Heart left ventricle (tissue), 16 donors: ENCODE results near the gene AKAP6. TPM values are rescaled to one million over a fixed set of nuclear protein-coding genes. Genes with fewer than 3 reads are reported as not detected.
A peak's percentile ranks its signal among the peaks of the same experiment; 100 is the strongest.

ENCODE experiments used
- ATAC-seq, 4 donors: fragments of 200-7000 bp; cut with Tn5 transposase; one replicate each; pipeline ENCODE4 v1.9.1; 2020 to 2022; ENCODE audit warnings: moderate library complexity in 4 of 4, mild to moderate bottlenecking in 3 of 4, moderate number of reproducible peaks in 1 of 4
- DNase-seq, 5 donors: peaks; one replicate each; pipeline ENCODE4 v3.0.0-alpha.2; 2020
- H3K27ac ChIP-seq, 12 donors: fragments of 200-600 bp; sonication (generic) in 4 of 12; one replicate each; pipeline versions ENCODE4 v1.5.0 to v1.8.0; 2016 to 2022; ENCODE audit warnings: mild to moderate bottlenecking in 2 of 12
- H3K27me3 ChIP-seq, 9 donors: fragments of 200-600 bp; sonication (generic) in 2 of 9; one replicate each; pipeline versions ENCODE4 v1.5.1 to v1.8.0; 2016 to 2022; ENCODE audit warnings: mild to moderate bottlenecking in 3 of 9
- H3K36me3 ChIP-seq, 9 donors: fragments of 200-600 bp; sonication (generic) in 2 of 9; one replicate each; pipeline versions ENCODE4 v1.5.0 to v1.8.0; 2018 to 2022; ENCODE audit warnings: mild to moderate bottlenecking in 2 of 9
- H3K4me1 ChIP-seq, 12 donors: fragments of 200-600 bp; sonication (generic) in 4 of 12; one replicate each; pipeline versions ENCODE4 v1.5.0 to v1.8.0; 2016 to 2022; ENCODE audit warnings: mild to moderate bottlenecking in 3 of 12
- H3K4me3 ChIP-seq, 12 donors: fragments of 200-600 bp; sonication (generic) in 4 of 12; one replicate each; pipeline versions ENCODE4 v1.5.0 to v1.8.0; 2017 to 2022; ENCODE audit warnings: mild to moderate bottlenecking in 9 of 12, moderate library complexity in 4 of 12
- H3K9me3 ChIP-seq, 12 donors: fragments of 200-600 bp; sonication (generic) in 4 of 12; one replicate each; pipeline versions ENCODE4 v1.5.0 to v1.8.0; 2016 to 2022; ENCODE audit warnings: mild to moderate bottlenecking in 1 of 12
- POLR2A ChIP-seq, 2 donors: fragments of 450-650 bp; IDR thresholded peaks; one replicate each; pipeline ENCODE4 v1.6.1; 2017; ENCODE audit warnings: antibody characterized with exemption in 2 of 2, mild to moderate bottlenecking in 2 of 2, moderate library complexity in 2 of 2
- WGBS, 4 donors: extraction: QIAGEN DNeasy Blood & Tissue Kit in 2 of 4; methylation state at CpG; one replicate each; pipeline versions ENCODE4 v1.1.5 to v1.1.7; 2013 to 2018; 5-methylcytosine and 5-hydroxymethylcytosine counted together
- intact Hi-C, 10 donors: fragments of 100-400 bp; cut with DNase I; formaldehyde crosslinking; loops; one replicate each; pipeline versions ENCODE4 v1.11.1 to v1.14.2; 2022
- polyA plus RNA-seq, 2 donors: library from polyadenylated mRNA; stranded (reverse); fragments of 200-250 nt; gene quantifications; one replicate each; pipeline ENCODE4 v1.2.3, GENCODE V29; 2013
- total RNA-seq, 9 donors: library from RNA; depleted of rRNA in 2 of 9; stranded (reverse); fragments of >200 nt in 2 of 9; fragmentation: NEBNext Ultra II Directional in 3 of 9; extraction: Animal tissue kit (Norgen Biotek cat#: 25700) in 3 of 9; gene quantifications; one replicate each; pipeline versions ENCODE4 v1.1.0 to v1.2.4, GENCODE V29; 2016 to 2023
- TF ChIP-seq, protein P1 (sequence below), 12 donors: fragments of 200-600 bp; sonication (generic) in 4 of 12; IDR thresholded peaks; one replicate each; pipeline versions ENCODE4 v1.5.0 to v1.8.0; 2018 to 2022; ENCODE audit warnings: antibody characterized with exemption in 12 of 12, mild to moderate bottlenecking in 5 of 12
- donor health status: ischemic (EF 13 %, LVEDD 7.1; RV severe dilation, severe dysfunction).
- donor health status: healthy with polysubstance abuse.
- donor health status: DM: no; HTN: yes; CAD: no.
- donor health status: DM: no; HTN: no; CAD: no.
- donor health status: ischemic (EF 25% LVEDD 6.9; RV normal size, moderate dysfunction).
- donor health status: ischemic (EF 25% LVEDD 5.7; RV mildly dilated, moderate dysfunction).
- donor health status: healthy.
- donor health status: DM: yes; HTN: yes; CAD: no.
- donor health status: ischemic (EF 35%, LVEDD 5.7; RV mildly dilated, moderate dysfunction).
- donor health status: nonischemic (EF 11% LVEDD 7.7; RV severe dilation, severe dysfunction).
- donor health status: DM: yes; HTN: yes; CAD: no.
- donor health status: PGD.
- donor health status: ischemic (EF 29% LVEDD 5.4; RV normal size, mild dysfunction).
- donor health status: nonischemic (EF 23%, LVEDD 6.1; RV moderate dilation, normal function).

Gene AKAP6
- total and polyA plus RNA-seq, 11 donors: 20.4 to 303 (median 206) TPM

DNA sequence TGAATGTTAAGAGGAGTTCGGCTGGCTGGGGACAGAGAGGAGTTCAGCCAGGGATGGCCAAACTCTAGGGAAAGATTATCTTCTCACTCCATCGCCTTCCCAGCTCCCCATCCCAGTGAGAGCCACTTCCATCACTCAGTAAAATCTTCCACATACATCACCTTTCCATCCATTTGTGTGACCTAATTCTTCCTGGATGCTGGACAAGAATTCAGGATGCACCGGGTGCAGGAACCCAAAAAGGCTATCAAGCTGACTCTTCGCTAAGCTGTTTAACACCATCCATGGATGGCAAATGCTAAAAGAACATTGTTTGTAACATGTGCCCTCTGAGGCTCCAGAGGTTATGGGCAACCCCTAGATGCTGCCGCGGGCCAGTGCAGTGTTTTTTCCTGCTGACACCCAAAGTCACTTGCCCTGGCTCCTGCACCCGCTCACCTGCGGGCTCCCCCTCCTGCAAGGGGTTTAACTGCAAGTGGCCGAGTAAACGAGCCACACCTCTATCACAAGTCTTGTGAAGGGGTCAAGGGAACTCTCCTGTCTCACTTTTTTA is 393.6 kb downstream of the AKAP6 start:
- intact Hi-C loops: loop anchor here in 1 of 10 donors (10.0 kb wide), 1 partner anchor 1072 kb away; no protein-coding TSS in a partner anchor
- Histone ChIP-seq H3K4me3 (no peak overlapping the region), H3K27ac (peak overlapping the region in 4 of 12 donors; percentile 1 to 32 (median 19)), H3K4me1 (peaks cover 0 to 50% (median 13%) of the 10 kb centered on the region in 12 donors), H3K27me3 (no peaks in the 10 kb centered on the region), H3K36me3 (no peaks in the 10 kb centered on the region), H3K9me3 (no peaks in the 10 kb centered on the region)
- ATAC-seq: peak; percentile 22 to 59 (median 32)
- no peak for DNase-seq
- 69 to 76% (median 74%) methylated on average over 10 of the region's 10 CpGs for WGBS, 4 donors
- TF ChIP-seq POLR2A (IDR thresholded peaks at IDR 0.05): no peak
- TF ChIP-seq, protein P1, sequence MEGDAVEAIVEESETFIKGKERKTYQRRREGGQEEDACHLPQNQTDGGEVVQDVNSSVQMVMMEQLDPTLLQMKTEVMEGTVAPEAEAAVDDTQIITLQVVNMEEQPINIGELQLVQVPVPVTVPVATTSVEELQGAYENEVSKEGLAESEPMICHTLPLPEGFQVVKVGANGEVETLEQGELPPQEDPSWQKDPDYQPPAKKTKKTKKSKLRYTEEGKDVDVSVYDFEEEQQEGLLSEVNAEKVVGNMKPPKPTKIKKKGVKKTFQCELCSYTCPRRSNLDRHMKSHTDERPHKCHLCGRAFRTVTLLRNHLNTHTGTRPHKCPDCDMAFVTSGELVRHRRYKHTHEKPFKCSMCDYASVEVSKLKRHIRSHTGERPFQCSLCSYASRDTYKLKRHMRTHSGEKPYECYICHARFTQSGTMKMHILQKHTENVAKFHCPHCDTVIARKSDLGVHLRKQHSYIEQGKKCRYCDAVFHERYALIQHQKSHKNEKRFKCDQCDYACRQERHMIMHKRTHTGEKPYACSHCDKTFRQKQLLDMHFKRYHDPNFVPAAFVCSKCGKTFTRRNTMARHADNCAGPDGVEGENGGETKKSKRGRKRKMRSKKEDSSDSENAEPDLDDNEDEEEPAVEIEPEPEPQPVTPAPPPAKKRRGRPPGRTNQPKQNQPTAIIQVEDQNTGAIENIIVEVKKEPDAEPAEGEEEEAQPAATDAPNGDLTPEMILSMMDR (IDR thresholded peaks at IDR 0.05): no peak

- H3K4me1 ChIP-seq: peaks cover 0 to 50% (median 13%) of the 10 kb centered on the region in 12 donors
- ATAC-seq (no peak), DNase-seq (no peak)
- no peaks in the 10 kb centered on the region for H3K27me3 ChIP-seq
- intact Hi-C loops: loop anchor here in 2 of 10 donors (5.0 to 10.0 kb wide), 2 partner anchors 97 to 1070 kb away; no protein-coding TSS in a partner anchor
- H3K4me3 ChIP-seq: peak overlapping the region in 6 of 12 donors; percentile 3 to 17 (median 10)
- no peaks in the 10 kb centered on the region for H3K36me3 ChIP-seq
- H3K27ac ChIP-seq: peak overlapping the region in 6 of 12 donors; percentile 1 to 49 (median 16)
- H3K9me3 ChIP-seq: no peaks in the 10 kb centered on the region
- TF ChIP-seq, protein P1 (IDR thresholded peaks at IDR 0.05): no peak
- TF ChIP-seq POLR2A (IDR thresholded peaks at IDR 0.05): no peak
- 9 to 17% (median 13%) methylated on average over 6 of the region's 6 CpGs for WGBS, 4 donors
Observed at GRCh38 chr14:32724867-32725471, 395.9 kb downstream of the AKAP6 start.

GRCh38 chr14:32726516-32726915 is 397.4 kb downstream of the AKAP6 start:
- Histone ChIP-seq H3K27me3 (no peaks in the 10 kb centered on the region), H3K27ac (no peak overlapping the region), H3K36me3 (no peaks in the 10 kb centered on the region), H3K4me1 (peaks cover 0 to 47% (median 11%) of the 10 kb centered on the region in 12 donors), H3K4me3 (no peak overlapping the region), H3K9me3 (no peaks in the 10 kb centered on the region)
- DNase-seq (no peak), ATAC-seq (no peak)
- 86 to 89% (median 88%) methylated on average over 4 of the region's 4 CpGs for WGBS, 4 donors
- intact Hi-C loops: loop anchor here in 2 of 10 donors (5.0 to 10.0 kb wide), 2 partner anchors 96 to 1068 kb away; no protein-coding TSS in a partner anchor
- no peak for TF ChIP-seq POLR2A (IDR thresholded peaks at IDR 0.05)
- TF ChIP-seq, protein P1 (IDR thresholded peaks at IDR 0.05): no peak

DNA sequence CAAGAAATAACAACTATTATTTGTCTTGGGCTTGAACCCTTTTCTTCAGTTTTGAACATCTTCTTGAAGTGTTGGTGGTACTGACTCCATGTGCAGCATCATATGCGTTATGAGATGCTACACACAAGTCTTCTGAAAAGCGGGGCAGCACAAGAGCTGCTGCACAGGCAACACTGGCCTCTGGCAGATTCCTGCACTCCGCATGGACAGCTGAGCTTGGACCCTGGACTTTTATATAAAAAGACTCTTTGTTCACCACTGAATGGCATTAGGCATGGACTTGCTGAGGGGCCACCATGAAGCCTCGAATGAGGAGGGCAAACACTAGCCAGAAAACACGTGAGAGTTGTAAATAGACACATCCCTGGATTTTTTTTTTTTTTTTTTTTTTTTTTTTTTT is 398.7 kb downstream of the AKAP6 start:
- TF ChIP-seq, protein P1 (IDR thresholded peaks at IDR 0.05): no peak
- no peak for TF ChIP-seq POLR2A (IDR thresholded peaks at IDR 0.05)
- DNase-seq (no peak), ATAC-seq (no peak)
- no peak overlapping the region for H3K4me3 ChIP-seq
- H3K9me3 ChIP-seq: no peaks in the 10 kb centered on the region
- intact Hi-C loops: loop anchor here in 2 of 10 donors (5.0 to 10.0 kb wide), 2 partner anchors 94 to 1067 kb away; no protein-coding TSS in a partner anchor
- no peak overlapping the region for H3K27ac ChIP-seq
- no peaks in the 10 kb centered on the region for H3K27me3 ChIP-seq
- peaks cover 0 to 36% (median 11%) of the 10 kb centered on the region in 12 donors for H3K4me1 ChIP-seq
- WGBS, 4 donors: 86 to 94% (median 91%) methylated on average over 5 of the region's 5 CpGs
- H3K36me3 ChIP-seq: peaks cover 0 to 4% (median 0%) of the 10 kb centered on the region in 9 donors
